NCI-H524 (cell line): ENCODE data around the gene PER1.

ENCODE experiments used
- DNase-seq, 2 experiments: peaks; one replicate each; lab custom pipeline; 2025; lab: John Stamatoyannopoulos, UW

The PER1 gene

GRCh38 chr17:8100111-8100510, 52.1 kb downstream of the PER1 start:
- no peak for DNase-seq

GRCh38 chr17:8096541-8096940, 55.7 kb downstream of the PER1 start:
- DNase-seq: no peak

- no peak for DNase-seq
Observed at GRCh38 chr17:8095361-8095760, 56.8 kb downstream of the PER1 start.

- no peak for DNase-seq
Observed at GRCh38 chr17:8091033-8091687, 61.0 kb downstream of the PER1 start.
